HPDE6-E6E7 (cell line): Measurements from ENCODE around the gene TDRKH.
"Not testable (repeated sequence)": the region's sequence is repeated elsewhere in the genome, so short reads cannot be mapped to it uniquely, and the experiment has no call there.

Experiments used
- DNase-seq: peaks from one replicate; pipeline ENCODE4 v3.0.0; 2011; ENCODE audit warnings: missing footprints; ENCODE audit errors: extremely low spot score

TDRKH gene

GRCh38 chr1:151801846-151802245 is 11.5 kb upstream of the TDRKH start:
- DNase-seq: no peak

- no peak for DNase-seq
Measured at GRCh38 chr1:151801310-151801820, 11.1 kb upstream of the TDRKH start.

DNA sequence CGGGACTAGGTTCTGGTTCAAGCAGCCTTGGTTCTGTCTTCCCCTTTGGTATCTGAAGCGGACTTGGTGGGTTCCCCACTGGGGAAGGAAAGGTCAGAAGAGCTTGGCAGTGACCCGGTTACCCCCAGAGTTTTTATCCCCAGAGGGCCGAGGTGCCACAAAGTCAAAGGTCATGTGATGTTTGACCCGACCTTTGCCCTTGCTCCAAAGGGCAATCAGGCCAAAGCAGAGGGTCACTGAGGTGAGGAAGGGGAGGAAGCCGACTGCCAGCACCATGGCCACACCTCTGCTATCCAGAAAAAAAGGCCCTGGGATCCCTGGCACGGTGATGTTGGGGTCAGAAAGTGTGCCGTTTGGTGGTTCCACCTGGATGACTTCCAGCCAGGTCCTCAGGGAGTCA is 10.5 kb upstream of the TDRKH start:
- no peak for DNase-seq

DNA sequence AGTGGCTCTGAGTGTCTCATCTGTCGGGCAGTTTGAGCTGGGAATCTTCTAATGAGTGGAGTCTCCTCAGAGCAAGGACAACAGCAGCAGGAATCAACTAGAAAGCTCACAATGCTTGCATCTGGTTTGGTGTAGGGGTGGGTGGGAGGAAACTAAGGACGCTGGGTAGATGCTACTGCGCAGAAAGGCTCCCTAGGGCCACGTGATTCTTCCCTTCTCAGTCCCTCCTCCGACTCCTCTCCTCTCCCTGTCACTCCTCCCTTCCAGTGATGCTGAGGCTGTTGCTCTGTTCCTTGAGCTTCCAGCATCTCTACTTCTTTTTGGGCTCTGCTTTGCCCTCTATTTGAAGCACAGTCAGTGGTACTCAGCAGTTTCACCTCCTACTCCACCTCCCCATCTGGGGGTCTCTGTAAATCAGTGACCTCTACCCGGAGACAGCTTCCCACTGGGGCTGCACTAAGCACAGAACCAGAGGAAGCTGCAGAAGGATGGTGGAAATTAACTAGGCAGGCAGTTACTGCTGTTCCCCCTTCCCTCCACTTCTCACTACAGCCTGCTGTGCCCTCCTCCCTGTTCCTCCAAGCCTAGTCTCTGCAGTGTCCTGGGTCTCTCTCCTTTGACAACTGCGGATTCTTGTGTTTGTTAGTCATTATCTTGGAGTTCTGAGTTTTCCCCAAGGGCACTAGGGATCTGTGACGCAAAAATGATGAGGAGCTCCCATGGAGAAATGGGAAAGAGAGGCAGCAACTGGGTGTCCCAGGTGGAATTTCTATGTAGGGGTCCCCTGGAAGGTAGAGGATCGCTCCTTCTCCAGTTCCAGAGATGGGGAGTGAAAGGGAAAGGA is 9.1 kb upstream of the TDRKH start:
- DNase-seq: no peak

DNA sequence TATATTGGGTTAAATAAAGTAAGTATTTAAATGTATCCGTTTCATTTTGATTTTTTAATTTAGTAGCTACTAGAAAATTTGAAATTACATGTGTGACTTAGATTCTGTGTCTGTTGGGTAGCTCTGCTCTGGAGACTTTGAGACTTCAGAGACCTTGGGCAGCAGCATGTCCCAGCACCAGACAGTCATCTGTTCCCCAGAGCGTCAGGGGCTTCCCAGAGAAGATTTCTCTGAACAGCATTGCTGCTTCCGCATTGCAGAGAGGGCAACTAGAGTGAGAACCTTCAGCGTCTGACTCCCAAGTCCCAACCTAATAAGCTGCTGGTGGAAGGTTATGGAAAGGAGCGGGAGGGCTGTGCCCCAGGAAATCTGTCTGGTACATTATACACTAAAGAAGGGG is 8.3 kb upstream of the TDRKH start:
- no peak for DNase-seq

DNA sequence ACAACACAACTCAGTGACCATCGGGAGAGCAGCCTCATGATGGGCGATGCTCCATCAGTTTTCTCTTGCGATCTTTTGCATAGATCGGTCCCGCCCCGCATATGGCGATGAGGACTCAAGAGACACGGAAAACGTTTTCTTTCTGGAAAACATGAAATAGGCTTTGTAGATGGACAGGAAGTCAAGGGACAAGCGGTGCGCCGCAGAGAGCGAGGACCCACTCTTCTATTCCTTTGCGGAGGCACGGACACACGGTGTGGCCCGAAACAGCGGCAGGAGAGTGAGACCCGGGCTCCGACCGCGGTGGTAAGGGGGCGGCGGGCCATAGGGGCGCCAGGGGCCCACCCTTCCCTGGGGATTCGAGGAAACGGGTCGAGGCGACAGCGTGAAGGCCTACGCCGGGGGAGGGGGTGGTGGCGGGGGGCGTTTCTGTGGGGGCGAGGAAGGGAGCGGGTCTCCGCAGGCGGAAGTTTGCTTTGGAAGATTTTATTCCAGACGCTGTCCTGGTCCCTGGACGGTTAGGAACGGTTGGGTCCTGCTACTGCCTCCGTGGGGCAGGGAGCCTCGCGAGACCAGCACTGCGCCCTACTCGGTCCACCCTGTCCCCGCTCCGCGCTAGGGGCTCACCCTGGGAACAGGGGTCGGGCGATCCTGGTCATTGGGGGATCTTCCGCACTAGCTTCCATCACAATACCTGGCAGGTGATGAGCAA is 796 bp upstream of the TDRKH start:
- no peak for DNase-seq

- no peak for DNase-seq
Measured at GRCh38 chr1:151787689-151788088, 2.6 kb downstream of the TDRKH start.

DNA sequence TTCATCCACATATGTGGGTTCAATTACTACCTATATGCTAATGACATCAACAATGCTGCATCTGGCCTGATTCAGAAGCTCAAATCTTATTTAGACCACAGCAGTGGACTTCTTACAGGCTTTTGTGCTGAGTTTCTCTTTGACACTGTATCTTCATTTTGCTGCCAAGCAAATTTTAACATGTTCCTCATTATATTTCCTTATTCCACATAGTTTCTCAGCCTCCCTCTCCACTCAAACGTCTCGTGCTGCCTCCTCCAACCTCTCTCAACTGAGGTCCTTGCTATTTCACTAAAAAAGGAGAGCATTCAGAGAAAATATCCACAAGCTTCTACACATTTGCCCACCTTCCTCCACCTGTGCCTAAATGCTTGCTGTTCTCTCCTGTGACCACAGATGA is 6.5 kb downstream of the TDRKH start:
- DNase-seq: no peak

- no peak for DNase-seq
Measured at GRCh38 chr1:151782741-151783140, 7.6 kb downstream of the TDRKH start.

- not testable (repeated sequence) for DNase-seq
Measured at GRCh38 chr1:151782026-151782425, 8.3 kb downstream of the TDRKH start.

GRCh38 chr1:151780736-151781135 is 9.6 kb downstream of the TDRKH start:
- not testable (repeated sequence) for DNase-seq

GRCh38 chr1:151779852-151780251 is 10.4 kb downstream of the TDRKH start:
- DNase-seq: no peak

DNA sequence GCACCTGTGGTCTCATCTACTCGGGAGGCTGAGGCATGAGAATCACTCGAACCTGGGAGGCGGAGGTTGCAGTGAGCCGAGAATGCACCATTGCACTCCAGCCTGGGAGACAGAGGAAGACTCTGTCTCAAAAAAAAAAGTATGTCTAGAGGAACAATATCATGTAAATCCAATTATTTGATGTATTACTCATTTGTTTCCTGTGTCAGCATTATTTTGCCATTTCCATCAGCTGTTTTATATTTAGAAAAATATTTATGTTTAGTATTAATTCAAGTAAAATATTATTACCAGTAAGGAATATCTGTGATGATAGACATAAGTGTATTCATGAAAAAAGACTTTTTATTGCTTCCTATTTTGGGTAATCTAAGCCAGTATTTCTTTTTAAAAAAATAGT is 13.0 kb downstream of the TDRKH start:
- no peak for DNase-seq

DNA sequence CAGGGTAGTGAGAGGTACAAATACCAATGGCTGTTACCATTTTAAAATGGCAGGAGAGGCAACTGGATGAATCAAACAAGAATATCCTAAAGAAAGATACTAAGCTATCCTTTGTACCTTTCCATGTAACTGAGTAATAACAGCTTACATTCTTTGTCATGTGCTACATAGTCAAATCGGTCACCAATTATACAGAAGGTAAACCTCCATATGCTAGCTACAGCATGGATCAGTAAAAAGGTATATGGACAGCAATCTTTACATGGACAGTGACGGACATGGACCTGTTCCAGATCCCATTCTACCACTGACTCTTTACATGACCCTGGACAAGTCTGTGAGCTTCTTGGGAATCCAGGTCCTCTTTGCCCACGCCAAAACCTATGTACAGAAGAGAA is 13.6 kb downstream of the TDRKH start:
- no peak for DNase-seq

- no peak for DNase-seq
Measured at GRCh38 chr1:151775894-151776664, 14.2 kb downstream of the TDRKH start.

- DNase-seq: no peak
Measured at GRCh38 chr1:151774256-151774922, 15.9 kb downstream of the TDRKH start.

- DNase-seq: peak; percentile 94
Measured at GRCh38 chr1:151773702-151774101, 16.6 kb downstream of the TDRKH start.

- not testable (repeated sequence) for DNase-seq
Measured at GRCh38 chr1:151769270-151769669, 21.0 kb downstream of the TDRKH start.

DNA sequence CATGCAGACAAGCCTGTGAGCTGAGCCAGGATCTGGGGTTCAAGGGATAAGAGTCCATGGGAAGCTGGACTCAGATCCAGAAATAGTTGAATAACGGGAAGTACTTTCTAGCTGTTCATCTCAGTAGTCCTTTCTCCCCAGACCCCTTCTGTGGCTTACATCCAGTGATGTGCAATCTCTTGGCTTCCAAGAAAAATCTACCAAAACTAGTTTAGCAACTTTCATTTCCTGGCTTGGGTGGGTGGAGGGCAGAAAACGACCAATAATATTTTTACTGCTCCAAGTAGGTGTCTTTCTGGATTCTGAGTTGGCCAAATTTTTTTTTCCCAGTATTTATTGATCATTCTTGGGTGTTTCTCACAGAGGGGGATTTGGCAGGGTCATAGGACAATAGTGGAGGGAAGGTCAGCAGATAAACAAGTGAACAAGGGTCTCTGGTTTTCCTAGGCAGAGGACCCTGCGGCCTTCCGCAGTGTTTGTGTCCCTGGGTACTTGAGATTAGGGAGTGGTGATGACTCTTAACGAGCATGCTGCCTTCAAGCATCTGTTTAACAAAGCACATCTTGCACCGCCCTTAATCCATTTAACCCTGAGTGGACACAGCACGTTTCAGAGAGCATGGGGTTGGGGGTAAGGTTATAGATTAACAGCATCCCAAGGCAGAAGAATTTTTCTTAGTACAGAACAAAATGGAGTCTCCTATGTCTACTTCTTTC is 21.8 kb downstream of the TDRKH start:
- peak; percentile 63 for DNase-seq

GRCh38 chr1:151763990-151764389 is 26.3 kb downstream of the TDRKH start:
- no peak for DNase-seq
